ENCODE data around the gene VMA21. TPM values are rescaled to one million over a fixed set of nuclear protein-coding genes. Genes with fewer than 3 reads are reported as not detected.

The VMA21 gene
- total and polyA plus RNA-seq, 2 of the 4 experiments (the other 2 are of a cell fraction) = 12.3 to 28.5 TPM

- Histone ChIP-seq H2AK9ac (replicated peaks; ENCODE audit: low read depth, low read length, poor library complexity) (no peak overlapping the region), H4K20me1 (ENCODE audit: insufficient read depth, low read length) (no peaks in the 10 kb centered on the region), H2BK5ac (ENCODE audit: low read depth, low read length, poor library complexity, severe bottlenecking) (no peak overlapping the region), H3K27me3 (ENCODE audit: control insufficient read depth, insufficient read depth, low read length) (no peaks in the 10 kb centered on the region), H3K36me3 (ENCODE audit: control insufficient read depth, insufficient read depth, low read length) (no peaks in the 10 kb centered on the region), H2AFZ (replicated peaks; ENCODE audit: low read length, poor library complexity) (no peak overlapping the region), H3K4me3 (ENCODE audit: insufficient read depth, low read depth, low read length) (no peak overlapping the region), H3K27ac (ENCODE audit: insufficient read depth, low read length) (no peak overlapping the region), H3K4me1 (ENCODE audit: control insufficient read depth, insufficient read depth, low read length) (no peaks in the 10 kb centered on the region), H4K8ac (ENCODE audit: low read depth in 2 of 2, low read length in 2 of 2) (no peak overlapping the region), H3K18ac (ENCODE audit: low read depth, low read length) (no peak overlapping the region), H4K91ac (ENCODE audit: insufficient read depth, low read depth, low read length) (no peak overlapping the region), H3K14ac (replicated peaks; ENCODE audit: low read depth, low read length) (no peak overlapping the region), H3K4ac (ENCODE audit: low read depth, low read length) (no peak overlapping the region), H2BK20ac (ENCODE audit: low read depth, low read length) (no peak overlapping the region), H3K4me2 (ENCODE audit: low read depth, low read length) (no peak overlapping the region), H3K79me1 (ENCODE audit: low read depth in 1 of 2, low read length in 2 of 2) (no peaks in the 10 kb centered on the region), H3K9ac (ENCODE audit: low read depth, low read length) (no peak overlapping the region), H2BK120ac (ENCODE audit: low read depth, low read length) (no peak overlapping the region), H3K56ac (ENCODE audit: extremely low read depth, insufficient read depth, low read length) (no peak overlapping the region), H3K9me1 (ENCODE audit: insufficient read depth, low read length) (no peaks in the 10 kb centered on the region), H2BK15ac (ENCODE audit: low read depth, low read length) (no peak overlapping the region), H3K9me3 (ENCODE audit: control insufficient read depth, insufficient read depth, low read length) (no peaks in the 10 kb centered on the region), H4K5ac (ENCODE audit: low read depth, low read length) (no peak overlapping the region), H3K23ac (ENCODE audit: low read depth, low read length) (no peak overlapping the region), H2AK5ac (ENCODE audit: low read depth, low read length) (no peak overlapping the region)
- no peak for DNase-seq
- TF ChIP-seq MXI1 (IDR thresholded peaks at IDR 0.05; ENCODE audit: borderline replicate concordance, low read depth, low read length) = no peak
- TF ChIP-seq POLR2A (IDR thresholded peaks at IDR 0.05; ENCODE audit: low read depth, low read length) = no peak
- no peak for TF ChIP-seq MAFK (IDR thresholded peaks at IDR 0.05; ENCODE audit: low read depth, low read length)
- TF ChIP-seq NFE2L2 (IDR thresholded peaks at IDR 0.05; ENCODE audit: low read depth, low read length) = no peak
- no peak for TF ChIP-seq RFX5 (IDR thresholded peaks at IDR 0.05; ENCODE audit: low read depth, low read length)
- TF ChIP-seq CHD1 (IDR thresholded peaks at IDR 0.05; ENCODE audit: low read depth, low read length) = no peak
- no peak for TF ChIP-seq CTCF (conservative IDR thresholded peaks at IDR 0.05; ENCODE audit: low read depth, low read length)
- no peak for TF ChIP-seq RAD21 (IDR thresholded peaks at IDR 0.05; ENCODE audit: low read length)
- TF ChIP-seq, protein P1, sequence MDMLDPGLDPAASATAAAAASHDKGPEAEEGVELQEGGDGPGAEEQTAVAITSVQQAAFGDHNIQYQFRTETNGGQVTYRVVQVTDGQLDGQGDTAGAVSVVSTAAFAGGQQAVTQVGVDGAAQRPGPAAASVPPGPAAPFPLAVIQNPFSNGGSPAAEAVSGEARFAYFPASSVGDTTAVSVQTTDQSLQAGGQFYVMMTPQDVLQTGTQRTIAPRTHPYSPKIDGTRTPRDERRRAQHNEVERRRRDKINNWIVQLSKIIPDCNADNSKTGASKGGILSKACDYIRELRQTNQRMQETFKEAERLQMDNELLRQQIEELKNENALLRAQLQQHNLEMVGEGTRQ (IDR thresholded peaks at IDR 0.05; ENCODE audit: low read depth, low read length) = no peak
- TF ChIP-seq RCOR1 (IDR thresholded peaks at IDR 0.05; ENCODE audit: insufficient replicate concordance, low read length) = no peak
- TF ChIP-seq ELK1 (IDR thresholded peaks at IDR 0.05; ENCODE audit: borderline replicate concordance, low read depth, low read length) = no peak
- TF ChIP-seq FOS (IDR thresholded peaks at IDR 0.05; ENCODE audit: low read depth, low read length) = no peak
- TF ChIP-seq CEBPB (IDR thresholded peaks at IDR 0.05; ENCODE audit: low read depth, low read length) = no peak
- no peak for TF ChIP-seq MAZ (IDR thresholded peaks at IDR 0.05; ENCODE audit: borderline replicate concordance, low read depth, low read length)
- no peak for TF ChIP-seq BHLHE40 (IDR thresholded peaks at IDR 0.05; ENCODE audit: low read depth, low read length)
- TF ChIP-seq SMC3 (IDR thresholded peaks at IDR 0.05; ENCODE audit: low read depth, low read length) = no peak
- ChIA-PET CTCF (no interaction called here), POLR2A (ENCODE audit: unreplicated experiment) (no interaction called here)
- dilution Hi-C loops (cut with HindIII; ENCODE audit: low sequenced_read_pairs, unreplicated experiment) = no loop called here
- in situ Hi-C loops (cut with MboI; ENCODE audit: low sequenced_read_pairs) = no loop called here
- intact Hi-C loops (cut with micrococcal nuclease) = no loop called here
- no CpG with 5 or more reads among the region's 2 CpGs for WGBS, 2 experiments (ENCODE audit: extremely low coverage in 2 of 2, insufficient read length in 1 of 2)
- no TSS peak for BruUV-seq (replicated peaks)
- no peak for ATAC-seq (ENCODE audit: low read depth)
Observed at GRCh38 chrX:151365579-151365978, 31.4 kb upstream of the VMA21 start.

All from IMR-90 (cell line).